Lower leg skin (tissue), 3 donors: Measurements from ENCODE around the gene ERAP2.

Experiments
- CTCF ChIP-seq, 3 donors: fragments of 450-650 bp; IDR thresholded peaks; one replicate each; pipeline ENCODE4 v1.5.1; 2016; ENCODE audit warnings: antibody characterized with exemption in 3 of 3, mild to moderate bottlenecking in 3 of 3, moderate library complexity in 2 of 3
- POLR2A ChIP-seq, 2 donors: fragments of 450-650 bp; IDR thresholded peaks; one replicate each; pipeline ENCODE4 v1.6.1; 2016 to 2017; ENCODE audit warnings: antibody characterized with exemption in 2 of 2, mild to moderate bottlenecking in 1 of 2, moderate library complexity in 1 of 2

GRCh38 chr5:96919754-96920197 is 43.5 kb downstream of the ERAP2 start:
- TF ChIP-seq POLR2A (IDR thresholded peaks at IDR 0.05) = no peak
- no peak for TF ChIP-seq CTCF (IDR thresholded peaks at IDR 0.05)
